ENCODE results near the gene CBX1. TPM values are rescaled to one million over a fixed set of nuclear protein-coding genes. Genes with fewer than 3 reads are reported as not detected.

Gene CBX1
- total and polyA plus RNA-seq, 2 of the 13 experiments (the other 11 are each of a cell fraction or from before 2014, with no cell fraction given), result 17.8 to 108 TPM

GRCh38 chr17:48025040-48025903 is 76.0 kb downstream of the CBX1 start (continued):
- no peak for TF ChIP-seq CBX5 (CRISPR knock-in tag; IDR thresholded peaks at IDR 0.05; ENCODE audit: borderline replicate concordance)
- no peak for TF ChIP-seq ZNF841 (CRISPR knock-in tag; IDR thresholded peaks at IDR 0.05; ENCODE audit: borderline replicate concordance)
- 0 out of 2 replicates have a peak, but pooled peaks have one; percentile 33 for TF ChIP-seq SMAD3 (CRISPR knock-in tag; IDR thresholded peaks at IDR 0.05)
- TF ChIP-seq XRCC5 (optimal IDR thresholded peaks at IDR 0.05; ENCODE audit: low read length), result peak; percentile 18
- TF ChIP-seq NFKBIZ (CRISPR knock-in tag; IDR thresholded peaks at IDR 0.05), result no peak
- TF ChIP-seq ZNF329 (CRISPR knock-in tag; IDR thresholded peaks at IDR 0.05; ENCODE audit: low read depth), result no peak
- TF ChIP-seq ZNF761 (CRISPR knock-in tag; conservative IDR thresholded peaks at IDR 0.05), result 0 out of 2 replicates have a peak, but pooled peaks have one; percentile 60
- no peak for TF ChIP-seq ZNF431 (CRISPR knock-in tag; IDR thresholded peaks at IDR 0.05; ENCODE audit: borderline replicate concordance, low read depth)
- TF ChIP-seq TBP (CRISPR knock-in tag; IDR thresholded peaks at IDR 0.05), result 0 out of 2 replicates have a peak, but pooled peaks have one; percentile 82
- peak; percentile 74; the same call in 1 of the 2 replicates for TF ChIP-seq RFXAP (CRISPR knock-in tag; IDR thresholded peaks at IDR 0.05; ENCODE audit: borderline replicate concordance)
- TF ChIP-seq, protein P1, sequence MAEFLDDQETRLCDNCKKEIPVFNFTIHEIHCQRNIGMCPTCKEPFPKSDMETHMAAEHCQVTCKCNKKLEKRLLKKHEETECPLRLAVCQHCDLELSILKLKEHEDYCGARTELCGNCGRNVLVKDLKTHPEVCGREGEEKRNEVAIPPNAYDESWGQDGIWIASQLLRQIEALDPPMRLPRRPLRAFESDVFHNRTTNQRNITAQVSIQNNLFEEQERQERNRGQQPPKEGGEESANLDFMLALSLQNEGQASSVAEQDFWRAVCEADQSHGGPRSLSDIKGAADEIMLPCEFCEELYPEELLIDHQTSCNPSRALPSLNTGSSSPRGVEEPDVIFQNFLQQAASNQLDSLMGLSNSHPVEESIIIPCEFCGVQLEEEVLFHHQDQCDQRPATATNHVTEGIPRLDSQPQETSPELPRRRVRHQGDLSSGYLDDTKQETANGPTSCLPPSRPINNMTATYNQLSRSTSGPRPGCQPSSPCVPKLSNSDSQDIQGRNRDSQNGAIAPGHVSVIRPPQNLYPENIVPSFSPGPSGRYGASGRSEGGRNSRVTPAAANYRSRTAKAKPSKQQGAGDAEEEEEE (CRISPR knock-in tag; IDR thresholded peaks at IDR 0.05; ENCODE audit: borderline replicate concordance), result no peak
- TF ChIP-seq, protein P2, sequence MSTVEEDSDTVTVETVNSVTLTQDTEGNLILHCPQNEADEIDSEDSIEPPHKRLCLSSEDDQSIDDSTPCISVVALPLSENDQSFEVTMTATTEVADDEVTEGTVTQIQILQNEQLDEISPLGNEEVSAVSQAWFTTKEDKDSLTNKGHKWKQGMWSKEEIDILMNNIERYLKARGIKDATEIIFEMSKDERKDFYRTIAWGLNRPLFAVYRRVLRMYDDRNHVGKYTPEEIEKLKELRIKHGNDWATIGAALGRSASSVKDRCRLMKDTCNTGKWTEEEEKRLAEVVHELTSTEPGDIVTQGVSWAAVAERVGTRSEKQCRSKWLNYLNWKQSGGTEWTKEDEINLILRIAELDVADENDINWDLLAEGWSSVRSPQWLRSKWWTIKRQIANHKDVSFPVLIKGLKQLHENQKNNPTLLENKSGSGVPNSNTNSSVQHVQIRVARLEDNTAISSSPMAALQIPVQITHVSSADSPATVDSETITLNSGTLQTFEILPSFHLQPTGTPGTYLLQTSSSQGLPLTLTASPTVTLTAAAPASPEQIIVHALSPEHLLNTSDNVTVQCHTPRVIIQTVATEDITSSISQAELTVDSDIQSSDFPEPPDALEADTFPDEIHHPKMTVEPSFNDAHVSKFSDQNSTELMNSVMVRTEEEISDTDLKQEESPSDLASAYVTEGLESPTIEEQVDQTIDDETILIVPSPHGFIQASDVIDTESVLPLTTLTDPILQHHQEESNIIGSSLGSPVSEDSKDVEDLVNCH (CRISPR knock-in tag; IDR thresholded peaks at IDR 0.05), result no peak
- peak; percentile 13; the same call in 1 of the 2 replicates for TF ChIP-seq DMAP1 (CRISPR knock-in tag; IDR thresholded peaks at IDR 0.05)
- TF ChIP-seq ZBTB2 (CRISPR knock-in tag; IDR thresholded peaks at IDR 0.05; ENCODE audit: low read depth), result no peak
- TF ChIP-seq SNAPC2 (CRISPR knock-in tag; IDR thresholded peaks at IDR 0.05), result no peak
- TF ChIP-seq CENPX (CRISPR knock-in tag; IDR thresholded peaks at IDR 0.05), result no peak
- TF ChIP-seq SMC3 (IDR thresholded peaks at IDR 0.05; ENCODE audit: low read length), result peak; percentile 47; the same call in 1 of the 2 replicates
- TF ChIP-seq DPF2 (CRISPR knock-in tag; IDR thresholded peaks at IDR 0.05; ENCODE audit: borderline replicate concordance, low read depth), result no peak
- TF ChIP-seq ZKSCAN5 (CRISPR knock-in tag; IDR thresholded peaks at IDR 0.05), result no peak
- TF ChIP-seq ZNF496 (CRISPR knock-in tag; IDR thresholded peaks at IDR 0.05; ENCODE audit: insufficient replicate concordance), result no peak
- no peak for TF ChIP-seq NFE2 (CRISPR knock-in tag; IDR thresholded peaks at IDR 0.05)
- TF ChIP-seq ZNF383 (CRISPR knock-in tag; IDR thresholded peaks at IDR 0.05; ENCODE audit: borderline replicate concordance), result no peak; the same call in 1 of the 2 replicates
- no peak for TF ChIP-seq ZKSCAN1 (IDR thresholded peaks at IDR 0.05; ENCODE audit: low read length)
- no peak for TF ChIP-seq ZSCAN30 (CRISPR knock-in tag; IDR thresholded peaks at IDR 0.05)
